Osteocyte (in vitro differentiated cells): ENCODE measurements around the gene SECISBP2. TPM values are rescaled to one million over a fixed set of nuclear protein-coding genes. Genes with fewer than 3 reads are reported as not detected.

ENCODE experiments used
- DNase-seq: peaks from one replicate; pipeline ENCODE4 v3.0.0; 2021; ENCODE audit warnings: mixed read lengths; ENCODE audit not compliant: unreplicated experiment; ENCODE audit errors: extremely low spot score
- H3K27ac Mint-ChIP-seq: one replicate; pipeline ENCODE4 v1.8.0; 2021; ENCODE audit warnings: mild to moderate bottlenecking, mixed read lengths; ENCODE audit not compliant: unreplicated experiment
- H3K27me3 Mint-ChIP-seq: one replicate; pipeline ENCODE4 v1.8.0; 2021; ENCODE audit warnings: mixed read lengths; ENCODE audit not compliant: unreplicated experiment
- H3K36me3 Mint-ChIP-seq: one replicate; pipeline ENCODE4 v1.8.0; 2021; ENCODE audit warnings: mixed read lengths; ENCODE audit not compliant: unreplicated experiment
- H3K4me1 Mint-ChIP-seq: one replicate; pipeline ENCODE4 v1.8.0; 2021; ENCODE audit warnings: mixed read lengths; ENCODE audit not compliant: unreplicated experiment
- H3K4me3 Mint-ChIP-seq: one replicate; pipeline ENCODE4 v1.8.0; 2021; ENCODE audit warnings: mild to moderate bottlenecking, moderate library complexity, mixed read lengths; ENCODE audit not compliant: unreplicated experiment
- H3K9me3 Mint-ChIP-seq: one replicate; pipeline ENCODE4 v1.8.0; 2021; ENCODE audit warnings: mixed read lengths; ENCODE audit not compliant: unreplicated experiment
- total RNA-seq: library from RNA; stranded (reverse); gene quantifications from 2 replicates; pipeline ENCODE4 v1.2.1, GENCODE V29; 2021
- TF ChIP-seq, protein P1 (sequence below): fragments of 200-600 bp; sonication (generic); IDR thresholded peaks from 2 replicates; pipeline ENCODE4 v1.5.0; 2021; ENCODE audit warnings: antibody characterized with exemption, mild to moderate bottlenecking, moderate library complexity

Gene SECISBP2
- total RNA-seq, 1 donor from 2014 or later, result 31.5 TPM

DNA sequence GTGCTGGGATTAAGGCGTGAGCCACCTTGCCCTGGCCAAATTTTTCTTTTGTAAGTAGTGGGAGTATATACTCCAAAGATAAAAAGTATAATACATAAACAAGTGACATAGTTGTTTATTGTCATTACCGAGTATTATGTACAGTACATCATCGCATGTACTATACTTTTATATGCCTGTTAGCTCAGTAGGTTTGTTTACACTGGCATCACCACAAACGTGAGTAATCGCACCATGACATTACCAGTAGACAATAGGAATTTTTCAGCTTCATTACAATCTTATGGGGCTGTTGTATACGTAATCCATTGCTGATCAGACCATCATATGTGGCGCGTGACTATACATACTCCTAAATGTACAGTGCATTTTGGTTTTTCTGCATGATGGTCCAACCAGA lies 9.8 kb downstream of the SECISBP2 start:
- peaks cover 21% of the 10 kb centered on the region for H3K36me3 Mint-ChIP-seq
- H3K27ac Mint-ChIP-seq, result no peak overlapping the region
- H3K4me3 Mint-ChIP-seq, result no peak overlapping the region
- TF ChIP-seq, protein P1, sequence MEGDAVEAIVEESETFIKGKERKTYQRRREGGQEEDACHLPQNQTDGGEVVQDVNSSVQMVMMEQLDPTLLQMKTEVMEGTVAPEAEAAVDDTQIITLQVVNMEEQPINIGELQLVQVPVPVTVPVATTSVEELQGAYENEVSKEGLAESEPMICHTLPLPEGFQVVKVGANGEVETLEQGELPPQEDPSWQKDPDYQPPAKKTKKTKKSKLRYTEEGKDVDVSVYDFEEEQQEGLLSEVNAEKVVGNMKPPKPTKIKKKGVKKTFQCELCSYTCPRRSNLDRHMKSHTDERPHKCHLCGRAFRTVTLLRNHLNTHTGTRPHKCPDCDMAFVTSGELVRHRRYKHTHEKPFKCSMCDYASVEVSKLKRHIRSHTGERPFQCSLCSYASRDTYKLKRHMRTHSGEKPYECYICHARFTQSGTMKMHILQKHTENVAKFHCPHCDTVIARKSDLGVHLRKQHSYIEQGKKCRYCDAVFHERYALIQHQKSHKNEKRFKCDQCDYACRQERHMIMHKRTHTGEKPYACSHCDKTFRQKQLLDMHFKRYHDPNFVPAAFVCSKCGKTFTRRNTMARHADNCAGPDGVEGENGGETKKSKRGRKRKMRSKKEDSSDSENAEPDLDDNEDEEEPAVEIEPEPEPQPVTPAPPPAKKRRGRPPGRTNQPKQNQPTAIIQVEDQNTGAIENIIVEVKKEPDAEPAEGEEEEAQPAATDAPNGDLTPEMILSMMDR, result no peak
- H3K27me3 Mint-ChIP-seq, result no peaks in the 10 kb centered on the region
- DNase-seq, result no peak
- no peaks in the 10 kb centered on the region for H3K9me3 Mint-ChIP-seq
- peaks cover 4% of the 10 kb centered on the region for H3K4me1 Mint-ChIP-seq

DNA sequence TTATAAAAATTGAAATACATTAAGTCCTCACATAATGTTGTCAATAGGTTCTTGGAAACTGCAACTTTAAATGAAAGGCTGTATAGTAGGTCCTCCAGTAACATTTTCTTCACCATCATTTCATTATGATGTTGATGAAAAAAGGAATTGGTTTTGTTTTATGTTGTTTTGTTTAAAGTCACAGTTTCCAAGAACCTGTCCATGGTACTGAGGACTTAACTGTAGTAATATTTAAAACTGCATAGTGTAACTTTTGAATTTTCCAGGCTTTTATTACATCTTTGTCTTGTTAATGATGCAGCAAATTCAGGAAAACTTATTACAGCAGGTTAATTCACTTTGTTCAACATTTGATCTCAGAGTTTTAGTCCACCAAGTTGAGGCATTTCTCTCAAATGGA lies 11.6 kb downstream of the SECISBP2 start:
- Mint-ChIP-seq H3K9me3 (no peaks in the 10 kb centered on the region), H3K4me3 (no peak overlapping the region), H3K27me3 (no peaks in the 10 kb centered on the region), H3K27ac (no peak overlapping the region), H3K36me3 (peaks cover 38% of the 10 kb centered on the region), H3K4me1 (no peaks in the 10 kb centered on the region)
- TF ChIP-seq, protein P1, result no peak
- no peak for DNase-seq

DNA sequence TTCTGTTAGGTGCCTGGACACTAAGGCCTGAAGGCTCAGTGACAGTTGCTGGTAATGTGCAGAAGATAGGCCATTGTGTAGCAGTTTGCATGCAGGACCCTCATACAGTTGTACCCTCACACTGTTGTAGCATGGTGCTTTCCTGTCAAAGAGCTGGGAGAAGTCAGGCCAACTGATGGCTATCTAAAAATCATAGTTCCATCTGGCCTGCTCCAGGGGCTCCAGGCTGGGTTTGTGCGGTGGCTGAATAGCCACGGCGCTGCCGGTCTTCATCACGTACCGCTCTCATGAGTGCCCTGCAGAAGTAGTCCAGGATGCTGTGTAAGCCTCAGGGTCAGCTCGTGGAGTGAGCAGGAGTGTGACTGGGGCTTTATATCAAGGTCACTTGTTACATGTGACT lies 12.2 kb downstream of the SECISBP2 start:
- H3K36me3 Mint-ChIP-seq, result peaks cover 39% of the 10 kb centered on the region
- DNase-seq, result no peak
- no peaks in the 10 kb centered on the region for H3K9me3 Mint-ChIP-seq
- H3K27ac Mint-ChIP-seq, result no peak overlapping the region
- H3K27me3 Mint-ChIP-seq, result no peaks in the 10 kb centered on the region
- no peaks in the 10 kb centered on the region for H3K4me1 Mint-ChIP-seq
- no peak overlapping the region for H3K4me3 Mint-ChIP-seq
- TF ChIP-seq, protein P1, result no peak

DNA sequence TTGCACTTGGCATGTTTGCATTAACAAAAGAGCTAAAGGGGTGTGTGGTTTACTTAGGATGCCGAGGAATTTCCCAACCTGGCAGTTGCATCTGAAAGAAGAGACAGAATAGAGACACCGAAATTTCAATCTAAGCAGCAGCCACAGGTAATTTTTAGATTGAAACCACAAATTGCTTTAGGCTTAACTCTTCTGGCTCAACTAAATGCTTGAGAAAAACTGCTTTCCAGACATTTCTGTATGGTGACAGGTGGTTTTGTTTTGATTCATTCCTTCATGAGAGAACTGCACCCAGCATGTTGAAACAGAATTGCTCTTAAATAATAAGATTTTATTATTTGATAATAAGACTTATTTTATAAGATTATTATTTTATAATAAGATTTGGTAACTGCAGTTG lies 21.5 kb downstream of the SECISBP2 start:
- no peak for DNase-seq
- H3K36me3 Mint-ChIP-seq, result peaks cover 64% of the 10 kb centered on the region
- no peaks in the 10 kb centered on the region for H3K27me3 Mint-ChIP-seq
- no peaks in the 10 kb centered on the region for H3K9me3 Mint-ChIP-seq
- no peaks in the 10 kb centered on the region for H3K4me1 Mint-ChIP-seq
- H3K4me3 Mint-ChIP-seq, result no peak overlapping the region
- TF ChIP-seq, protein P1, result no peak
- no peak overlapping the region for H3K27ac Mint-ChIP-seq

DNA sequence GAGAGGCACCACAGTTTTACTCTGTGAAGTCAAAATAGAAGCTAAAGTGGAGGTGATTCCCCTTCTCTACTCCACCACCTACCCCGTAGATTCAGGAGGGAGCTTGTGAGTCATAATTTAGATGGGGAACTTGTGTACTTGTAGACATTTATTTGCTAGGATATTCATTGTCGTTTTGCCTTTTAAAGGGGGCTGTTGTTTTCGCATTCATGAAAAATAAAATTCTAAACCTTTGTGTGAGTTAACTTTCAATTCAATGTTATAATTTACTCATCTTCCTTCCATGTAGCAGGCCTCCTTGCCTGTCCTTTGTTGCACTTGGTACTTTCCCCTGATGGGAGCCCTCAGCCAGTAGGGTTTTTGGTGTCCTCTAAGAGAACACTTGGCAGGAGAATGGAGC lies 22.0 kb downstream of the SECISBP2 start:
- Mint-ChIP-seq H3K4me3 (no peak overlapping the region), H3K4me1 (no peaks in the 10 kb centered on the region), H3K27me3 (no peaks in the 10 kb centered on the region), H3K36me3 (peaks cover 65% of the 10 kb centered on the region), H3K9me3 (no peaks in the 10 kb centered on the region), H3K27ac (no peak overlapping the region)
- TF ChIP-seq, protein P1, result no peak
- no peak for DNase-seq
